ENCODE results near the gene KBTBD2.
"Not testable (repeated sequence)": the region's sequence is repeated elsewhere in the genome, so short reads cannot be mapped to it uniquely, and the experiment has no call there.

The KBTBD2 gene

GRCh38 chr7:32893207-32893524 is 1.6 kb upstream of the KBTBD2 start:
- DNase-seq (ENCODE audit: low read depth in 2 of 2), result no peak

- peak; percentile 58 to 68 for DNase-seq (ENCODE audit: low read depth in 2 of 2)
Measured at GRCh38 chr7:32892521-32893206, 1.1 kb upstream of the KBTBD2 start.

- peak; percentile 92 for DNase-seq (ENCODE audit: low read depth in 2 of 2)
Measured at GRCh38 chr7:32891800-32892520, 400 bp upstream of the KBTBD2 start.

GRCh38 chr7:32890793-32891042 is 842 bp downstream of the KBTBD2 start:
- no peak for DNase-seq (ENCODE audit: low read depth in 2 of 2)

GRCh38 chr7:32890010-32890792 is 1.4 kb downstream of the KBTBD2 start:
- peak in 1 of 2 experiments; percentile 21 for DNase-seq (ENCODE audit: low read depth in 2 of 2)

- DNase-seq (ENCODE audit: low read depth in 2 of 2), result no peak
Measured at GRCh38 chr7:32888505-32888904, 3.1 kb downstream of the KBTBD2 start.

- DNase-seq (ENCODE audit: low read depth in 2 of 2), result no peak
Measured at GRCh38 chr7:32887395-32887794, 4.2 kb downstream of the KBTBD2 start.

GRCh38 chr7:32881074-32881982 is 10.2 kb downstream of the KBTBD2 start:
- no peak for DNase-seq (ENCODE audit: low read depth in 2 of 2)

GRCh38 chr7:32879460-32879859 is 12.1 kb downstream of the KBTBD2 start:
- no peak for DNase-seq (ENCODE audit: low read depth in 2 of 2)

GRCh38 chr7:32878023-32878422 is 13.5 kb downstream of the KBTBD2 start:
- DNase-seq (ENCODE audit: low read depth in 2 of 2), result not testable (repeated sequence)

GRCh38 chr7:32872421-32872820 is 19.1 kb downstream of the KBTBD2 start:
- DNase-seq (ENCODE audit: low read depth in 2 of 2), result no peak

- DNase-seq (ENCODE audit: low read depth in 2 of 2), result no peak
Measured at GRCh38 chr7:32871624-32872371, 19.8 kb downstream of the KBTBD2 start.

GRCh38 chr7:32870298-32870697 is 21.3 kb downstream of the KBTBD2 start:
- no peak for DNase-seq (ENCODE audit: low read depth in 2 of 2)

GRCh38 chr7:32869716-32870115 is 21.8 kb downstream of the KBTBD2 start:
- no peak for DNase-seq (ENCODE audit: low read depth in 2 of 2)

GRCh38 chr7:32868116-32868515 is 23.4 kb downstream of the KBTBD2 start:
- DNase-seq (ENCODE audit: low read depth in 2 of 2), result no peak

- DNase-seq (ENCODE audit: low read depth in 2 of 2), result no peak
Measured at GRCh38 chr7:32865448-32866030, 26.0 kb downstream of the KBTBD2 start.

- DNase-seq (ENCODE audit: low read depth in 2 of 2), result not testable (repeated sequence)
Measured at GRCh38 chr7:32863872-32864271, 27.7 kb downstream of the KBTBD2 start.

- DNase-seq (ENCODE audit: low read depth in 2 of 2), result no peak
Measured at GRCh38 chr7:32860090-32860489, 31.5 kb downstream of the KBTBD2 start.

GRCh38 chr7:32858648-32859047 is 32.9 kb downstream of the KBTBD2 start:
- no peak for DNase-seq (ENCODE audit: low read depth in 2 of 2)

- DNase-seq (ENCODE audit: low read depth in 2 of 2), result not testable (repeated sequence)
Measured at GRCh38 chr7:32857063-32857462, 34.5 kb downstream of the KBTBD2 start.

All from fibroblast of skin of left quadriceps (primary cell).